ENCODE measurements around the gene OGFR. TPM values are rescaled to one million over a fixed set of nuclear protein-coding genes. Genes with fewer than 3 reads are reported as not detected.

Gene OGFR
- total RNA-seq, 1 experiment from 2014 or later = 47.3 TPM

DNA sequence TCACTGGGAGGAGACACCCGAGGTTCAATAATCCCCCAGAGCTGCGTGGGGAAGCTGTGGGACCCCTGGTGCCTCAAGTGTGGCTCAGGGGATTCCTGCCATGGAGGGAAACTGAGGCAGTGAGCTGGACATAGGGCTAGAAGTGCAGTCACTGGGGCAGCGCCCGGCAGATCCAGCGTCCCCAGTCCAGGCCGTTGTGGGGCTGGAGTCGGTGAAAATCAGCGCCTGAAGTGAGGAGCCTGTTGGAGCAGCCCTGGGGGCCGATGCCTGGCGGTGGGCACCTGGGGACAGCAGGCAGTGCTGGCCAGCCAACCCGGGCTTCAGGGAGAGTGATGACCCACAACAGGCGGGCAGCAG lies 10.1 kb downstream of the OGFR start:
- TF ChIP-seq TCF7L2 (IDR thresholded peaks at IDR 0.05; ENCODE audit: low read depth, low read length) (no peak), POLR2AphosphoS5 (IDR thresholded peaks at IDR 0.05; ENCODE audit: low read depth, low read length) (peak; percentile 21; the same call in 1 of the 2 replicates)
- no peak for ATAC-seq
- Histone ChIP-seq H3K27ac (ENCODE audit: low read length) (peak overlapping the region; percentile 79), H3K4me3 (ENCODE audit: low read depth in 2 of 2, low read length in 2 of 2) (no peak overlapping the region), H3K36me3 (ENCODE audit: control insufficient read depth, insufficient read depth, low read length) (0 out of 2 replicates have a peak, but pooled peaks cover 2% of the 10 kb centered on the region), H3K27me3 (ENCODE audit: control insufficient read depth, insufficient read depth, low read length) (no peaks in the 10 kb centered on the region), H3K4me1 (ENCODE audit: control insufficient read depth, insufficient read depth, low read length) (peaks cover 55% of the 10 kb centered on the region), H3K9me3 (ENCODE audit: control insufficient read depth, insufficient read depth, low read depth, low read length) (no peaks in the 10 kb centered on the region)
- in situ Hi-C loops (cut with HindIII; ENCODE audit: low pct_unique_long_range_greater_than_20kb, low sequenced_read_pairs) (no loop called here), intact Hi-C loops (cut with micrococcal nuclease; ENCODE audit: unreplicated experiment) (no loop called here)
- DNase-seq (ENCODE audit: low read depth, low spot score) = no peak
- POLR2A ChIA-PET = interaction anchor here (0.7 kb wide), 1 partner anchor 334 kb away, joined by 4 read pairs; no protein-coding TSS in a partner anchor
- CTCF ChIA-PET = no interaction called here
- no TSS peak for BruUV-seq (replicated peaks)

DNA sequence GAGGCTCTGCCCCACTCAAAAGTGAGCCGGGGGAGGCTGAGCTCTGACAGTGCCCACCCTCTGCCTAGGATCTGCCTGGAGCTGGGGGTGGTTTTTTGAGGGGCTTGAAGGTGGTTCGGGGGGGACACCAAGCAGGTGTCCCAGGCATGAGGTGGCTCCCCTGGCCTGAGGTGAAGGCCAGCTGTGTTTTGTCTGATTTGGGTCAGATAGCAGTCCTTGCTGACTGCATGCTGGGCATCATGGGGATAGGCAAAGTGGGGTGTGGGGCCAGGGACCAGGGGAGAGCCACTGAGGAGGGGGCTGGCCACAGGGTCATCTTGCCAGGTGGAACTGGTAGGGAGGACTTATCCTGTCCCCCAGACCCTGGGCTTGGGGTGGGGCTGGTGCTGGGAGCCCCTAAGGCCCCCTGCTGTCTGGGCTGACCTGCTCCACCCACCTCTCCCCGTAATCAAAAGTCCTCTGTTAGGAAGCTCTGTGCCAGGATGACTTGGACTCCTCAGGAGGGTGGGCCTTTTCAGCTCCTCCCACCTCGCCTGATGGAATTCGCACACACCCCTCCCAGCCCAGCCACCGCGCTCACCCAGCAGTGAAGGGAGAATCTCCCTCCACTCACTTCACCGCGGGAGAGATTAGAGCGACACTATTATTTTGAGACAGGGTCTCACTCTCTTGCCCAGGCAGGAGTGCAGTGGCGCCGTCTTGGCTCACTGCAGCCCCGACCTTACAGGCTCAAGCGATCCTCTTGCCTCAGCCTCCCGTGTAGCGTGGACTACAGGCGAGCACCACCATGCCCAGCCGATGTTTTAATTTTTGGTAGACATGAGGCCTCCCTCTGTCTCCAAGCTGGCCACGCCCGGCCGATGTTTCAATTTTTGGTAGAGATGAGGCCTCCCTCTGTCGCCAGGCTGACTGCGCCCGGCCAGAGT lies 10.7 kb downstream of the OGFR start:
- no peak overlapping the region for H3K4me3 ChIP-seq (ENCODE audit: low read depth in 2 of 2, low read length in 2 of 2)
- H3K27ac ChIP-seq (ENCODE audit: low read length) = peak overlapping the region; percentile 79
- BruUV-seq (replicated peaks) = no TSS peak
- TF ChIP-seq CTCF (IDR thresholded peaks at IDR 0.05) = no peak
- no peak for TF ChIP-seq REST (IDR thresholded peaks at IDR 0.05; ENCODE audit: insufficient read depth in 1 of 2, low read depth in 2 of 2, low read length in 1 of 2)
- no peak for TF ChIP-seq TCF7L2 (IDR thresholded peaks at IDR 0.05; ENCODE audit: low read depth, low read length)
- no peak for TF ChIP-seq POLR2AphosphoS5 (IDR thresholded peaks at IDR 0.05; ENCODE audit: low read depth, low read length)
- TF ChIP-seq SIN3A (IDR thresholded peaks at IDR 0.05; ENCODE audit: borderline replicate concordance, insufficient read depth, low read depth, low read length) = no peak
- H3K27me3 ChIP-seq (ENCODE audit: control insufficient read depth, insufficient read depth, low read length) = no peaks in the 10 kb centered on the region
- no peaks in the 10 kb centered on the region for H3K36me3 ChIP-seq (ENCODE audit: control insufficient read depth, insufficient read depth, low read length)
- POLR2A ChIA-PET = interaction anchor here (0.7 kb wide), 1 partner anchor 335 kb away, joined by 4 read pairs; no protein-coding TSS in a partner anchor
- in situ Hi-C loops (cut with HindIII; ENCODE audit: low pct_unique_long_range_greater_than_20kb, low sequenced_read_pairs) = no loop called here
- ATAC-seq (peak; percentile 50), DNase-seq (ENCODE audit: low read depth, low spot score) (no peak)
- H3K9me3 ChIP-seq (ENCODE audit: control insufficient read depth, insufficient read depth, low read depth, low read length) = no peaks in the 10 kb centered on the region
- H3K4me1 ChIP-seq (ENCODE audit: control insufficient read depth, insufficient read depth, low read length) = peaks cover 61% of the 10 kb centered on the region
- intact Hi-C loops (cut with micrococcal nuclease; ENCODE audit: unreplicated experiment) = no loop called here
- CTCF ChIA-PET = interaction anchor here (0.5 to 0.6 kb wide), 3 partner anchors 12 to 502 kb away, joined by 4 to 9 read pairs (median 4); no protein-coding TSS in a partner anchor
